ENCODE data around the gene MLC1.

The MLC1 gene

DNA sequence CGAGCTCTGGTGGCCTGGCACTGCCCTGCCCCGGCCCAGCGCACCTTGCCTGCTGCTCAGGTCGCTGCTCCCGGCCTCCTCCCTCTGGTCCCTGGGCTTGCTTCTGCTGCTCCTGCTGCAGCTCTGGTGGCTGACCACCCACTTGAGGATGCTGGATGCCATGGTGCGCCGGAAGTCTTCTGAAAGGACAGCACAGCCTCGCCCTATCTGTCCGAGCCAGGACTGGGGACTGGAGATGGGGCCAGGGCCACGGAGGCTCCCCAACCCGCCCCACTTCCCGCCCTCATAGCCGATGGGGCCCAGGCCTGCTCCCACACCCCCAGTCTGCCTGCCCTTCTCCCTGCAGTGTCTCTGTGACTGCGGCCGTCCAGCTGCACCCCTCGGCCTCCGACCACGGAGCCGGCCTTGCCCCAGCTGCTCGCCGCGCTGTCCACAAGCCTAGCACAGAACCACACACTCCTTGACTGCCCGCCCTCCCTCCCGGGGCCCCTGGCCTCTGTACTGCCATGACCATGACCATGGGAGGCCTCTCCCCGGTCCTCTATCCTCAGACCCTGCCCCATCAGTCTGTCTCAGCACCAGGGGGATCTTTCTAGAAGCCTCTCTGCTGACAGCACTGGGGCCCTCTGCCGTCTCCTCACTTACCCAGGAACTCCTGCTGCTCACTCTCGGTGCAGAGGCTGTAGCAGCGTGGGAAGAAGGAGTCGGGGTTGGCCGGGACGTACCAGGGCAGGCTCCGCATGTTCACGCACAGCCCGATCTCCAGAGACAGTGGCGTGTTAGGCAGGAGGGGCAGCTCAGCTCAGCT lies 39.8 kb downstream of the MLC1 start:
- H3K4me3 Mint-ChIP-seq = no peak overlapping the region
- H3K4me1 Mint-ChIP-seq = peaks cover 11% of the 10 kb centered on the region
- H3K27ac Mint-ChIP-seq = no peak overlapping the region
- no peaks in the 10 kb centered on the region for H3K9me3 Mint-ChIP-seq
- no peaks in the 10 kb centered on the region for H3K36me3 Mint-ChIP-seq
- peaks cover 3% of the 10 kb centered on the region for H3K27me3 Mint-ChIP-seq

DNA sequence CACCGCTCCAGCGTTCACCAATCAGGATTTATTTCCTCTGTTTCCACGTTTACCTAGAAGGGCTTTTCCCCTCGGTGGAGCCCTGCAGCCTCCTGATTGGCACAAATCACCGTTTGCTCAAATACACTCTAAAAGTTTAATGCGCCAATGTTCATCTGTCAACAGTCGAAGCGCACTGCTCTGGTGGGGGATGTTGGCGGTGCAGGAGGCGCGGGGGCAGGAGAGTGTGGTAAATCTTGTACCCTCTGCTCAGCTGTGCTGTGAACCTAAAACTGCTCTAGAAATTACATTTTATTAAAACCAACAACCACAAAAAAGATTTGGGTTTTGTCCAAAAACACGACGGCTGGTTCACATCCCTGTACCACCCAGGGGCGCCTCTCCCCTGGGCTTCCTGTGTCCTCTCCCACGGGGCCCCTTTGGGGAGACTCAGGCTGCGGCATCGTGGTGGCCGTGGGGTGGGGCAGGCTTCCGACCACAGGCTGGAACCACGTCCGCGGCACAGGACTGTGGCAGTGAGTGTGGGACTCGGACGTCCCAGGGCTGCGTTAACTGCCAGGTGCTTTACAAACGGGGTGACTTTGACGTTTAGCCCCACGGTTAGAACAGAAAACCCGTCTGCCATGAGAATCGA lies 40.6 kb downstream of the MLC1 start:
- H3K36me3 Mint-ChIP-seq = no peaks in the 10 kb centered on the region
- no peak overlapping the region for H3K27ac Mint-ChIP-seq
- H3K4me3 Mint-ChIP-seq = no peak overlapping the region
- peaks cover 3% of the 10 kb centered on the region for H3K27me3 Mint-ChIP-seq
- no peaks in the 10 kb centered on the region for H3K9me3 Mint-ChIP-seq
- H3K4me1 Mint-ChIP-seq = peaks cover 11% of the 10 kb centered on the region

DNA sequence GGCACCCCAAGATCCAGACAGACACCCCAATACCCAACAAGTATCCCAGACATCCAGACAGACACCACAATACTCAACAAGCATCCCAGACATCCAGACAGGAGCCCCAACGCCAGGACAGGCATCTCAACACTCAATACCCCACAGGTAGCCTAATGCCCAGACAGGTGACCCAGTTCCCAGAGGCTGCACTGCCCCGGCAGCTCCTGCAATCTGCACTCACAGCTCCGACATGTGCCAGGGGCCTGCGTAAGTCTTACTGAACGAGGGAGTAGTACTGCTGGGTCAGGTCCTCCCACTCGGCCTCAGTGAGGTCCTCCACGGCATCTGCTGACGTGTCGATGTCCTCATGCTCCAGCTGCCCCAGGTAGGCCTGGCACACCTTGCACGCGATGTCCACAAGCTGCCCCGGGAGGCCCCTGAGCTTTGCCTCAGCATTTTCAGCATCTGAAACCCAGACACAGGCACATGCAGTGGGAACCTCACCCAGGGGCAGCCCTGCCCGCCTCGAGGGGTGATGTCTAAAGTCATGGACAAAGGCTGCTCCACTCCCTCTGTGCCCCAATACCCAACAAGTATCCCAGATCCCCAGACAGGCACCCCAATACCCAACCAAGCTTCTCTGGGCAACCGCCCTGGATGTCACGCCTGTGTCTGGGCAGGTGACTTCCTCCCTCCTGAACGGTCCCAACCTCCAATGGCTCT lies 43.7 kb downstream of the MLC1 start:
- no peaks in the 10 kb centered on the region for H3K9me3 Mint-ChIP-seq
- peaks cover 3% of the 10 kb centered on the region for H3K27me3 Mint-ChIP-seq
- H3K4me1 Mint-ChIP-seq = peaks cover 11% of the 10 kb centered on the region
- H3K27ac Mint-ChIP-seq = no peak overlapping the region
- H3K36me3 Mint-ChIP-seq = peaks cover 1% of the 10 kb centered on the region
- H3K4me3 Mint-ChIP-seq = no peak overlapping the region

DNA sequence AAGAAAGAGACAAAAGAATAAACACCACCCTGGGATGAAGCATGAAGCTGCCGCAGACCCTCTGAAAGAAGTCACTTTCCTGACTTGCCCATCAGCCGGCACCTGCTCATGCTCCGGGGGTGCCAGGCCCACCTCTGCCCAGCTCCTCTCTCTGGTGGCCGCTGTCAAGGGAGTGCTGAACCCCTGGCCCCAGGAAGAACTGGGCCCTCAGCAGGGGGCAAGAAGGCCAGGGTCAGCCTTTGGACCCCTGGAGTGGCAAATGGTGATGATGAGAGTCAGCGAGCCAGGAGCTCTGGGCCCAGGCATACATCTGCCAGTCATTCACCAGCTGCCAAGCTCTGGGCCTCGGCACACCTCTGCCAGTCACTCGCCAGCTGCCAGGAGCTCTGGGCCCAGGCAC lies 44.5 kb downstream of the MLC1 start:
- Mint-ChIP-seq H3K9me3 (no peaks in the 10 kb centered on the region), H3K4me1 (peaks cover 11% of the 10 kb centered on the region), H3K36me3 (peaks cover 1% of the 10 kb centered on the region), H3K4me3 (no peak overlapping the region), H3K27me3 (peaks cover 3% of the 10 kb centered on the region), H3K27ac (no peak overlapping the region)

DNA sequence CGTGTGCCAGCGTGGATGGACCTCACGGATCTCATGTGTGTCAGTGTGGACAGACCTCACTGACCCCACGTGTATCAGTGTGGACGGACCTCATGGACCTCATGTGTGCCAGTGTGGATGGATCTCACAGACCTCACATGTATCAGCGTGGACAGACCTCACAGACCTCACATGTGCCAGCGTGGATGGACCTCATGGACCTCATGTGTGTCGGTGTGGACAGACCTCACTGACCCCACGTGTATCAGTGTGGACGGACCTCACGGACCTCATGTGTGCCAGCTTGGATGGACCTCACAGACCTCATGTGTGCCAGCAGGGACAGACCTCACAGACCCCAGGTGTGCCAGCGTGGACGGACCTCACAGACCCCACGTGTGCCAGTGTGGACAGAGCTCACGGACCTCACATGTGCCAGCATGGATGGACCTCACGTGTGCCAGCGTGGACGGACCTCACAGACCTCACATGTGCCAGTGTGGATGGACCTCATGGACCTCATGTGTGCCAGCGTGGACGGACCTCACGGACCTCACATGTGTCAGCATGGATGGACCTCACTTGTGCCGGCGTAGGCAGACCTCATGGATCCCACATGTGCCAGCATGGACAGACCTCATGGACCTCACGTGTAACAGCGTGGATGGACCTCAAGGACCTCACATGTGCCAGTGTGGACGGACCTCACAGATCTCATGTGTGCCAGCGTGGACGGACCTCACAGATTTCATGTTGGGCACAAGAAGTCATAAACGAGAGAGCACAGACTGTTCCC lies 45.4 kb downstream of the MLC1 start:
- no peak overlapping the region for H3K4me3 Mint-ChIP-seq

DNA sequence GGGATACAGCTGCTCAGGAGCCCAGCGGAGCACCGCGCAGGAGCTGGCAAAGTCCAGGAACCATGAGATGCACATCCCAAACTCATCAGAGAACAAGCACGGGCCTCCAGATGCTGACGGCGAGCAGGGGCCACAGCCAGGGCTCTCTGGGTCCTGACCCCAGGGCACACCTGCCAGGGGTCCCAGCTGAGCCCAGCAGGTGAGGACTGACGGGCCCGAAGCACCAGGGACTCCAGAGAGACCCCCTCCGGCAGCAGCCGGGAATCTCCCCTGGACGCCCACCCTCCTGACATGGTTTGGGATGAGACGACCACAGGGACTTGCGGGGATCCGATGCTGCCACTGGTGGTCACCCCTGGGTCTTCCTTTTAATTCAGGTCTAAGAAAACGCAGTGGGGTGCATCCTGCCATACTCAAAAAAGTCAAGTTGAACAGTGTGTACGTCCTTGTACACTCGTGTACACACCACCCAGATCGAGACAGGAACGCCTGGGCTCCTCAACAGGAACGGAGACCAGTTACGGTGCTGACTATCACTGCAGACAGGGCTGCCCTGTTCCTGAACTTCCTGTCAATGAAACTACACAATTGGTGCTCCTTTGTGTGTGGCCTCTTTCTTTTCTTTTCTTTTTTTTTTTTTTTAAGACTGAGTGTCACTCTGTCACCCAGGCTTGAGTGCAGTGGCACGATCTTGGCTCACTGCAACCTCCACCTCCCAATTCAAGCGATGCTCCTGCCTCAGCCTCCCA lies 49.1 kb downstream of the MLC1 start:
- Mint-ChIP-seq H3K27ac (no peak overlapping the region), H3K36me3 (peaks cover 1% of the 10 kb centered on the region), H3K9me3 (no peaks in the 10 kb centered on the region), H3K4me3 (no peak overlapping the region), H3K4me1 (no peaks in the 10 kb centered on the region), H3K27me3 (peaks cover 3% of the 10 kb centered on the region)

More for the DNA sequence above, 45.4 kb downstream of the MLC1 start:
- Mint-ChIP-seq H3K9me3 (no peaks in the 10 kb centered on the region), H3K36me3 (peaks cover 1% of the 10 kb centered on the region), H3K27ac (no peak overlapping the region), H3K4me1 (peaks cover 10% of the 10 kb centered on the region), H3K27me3 (peaks cover 3% of the 10 kb centered on the region)

DNA sequence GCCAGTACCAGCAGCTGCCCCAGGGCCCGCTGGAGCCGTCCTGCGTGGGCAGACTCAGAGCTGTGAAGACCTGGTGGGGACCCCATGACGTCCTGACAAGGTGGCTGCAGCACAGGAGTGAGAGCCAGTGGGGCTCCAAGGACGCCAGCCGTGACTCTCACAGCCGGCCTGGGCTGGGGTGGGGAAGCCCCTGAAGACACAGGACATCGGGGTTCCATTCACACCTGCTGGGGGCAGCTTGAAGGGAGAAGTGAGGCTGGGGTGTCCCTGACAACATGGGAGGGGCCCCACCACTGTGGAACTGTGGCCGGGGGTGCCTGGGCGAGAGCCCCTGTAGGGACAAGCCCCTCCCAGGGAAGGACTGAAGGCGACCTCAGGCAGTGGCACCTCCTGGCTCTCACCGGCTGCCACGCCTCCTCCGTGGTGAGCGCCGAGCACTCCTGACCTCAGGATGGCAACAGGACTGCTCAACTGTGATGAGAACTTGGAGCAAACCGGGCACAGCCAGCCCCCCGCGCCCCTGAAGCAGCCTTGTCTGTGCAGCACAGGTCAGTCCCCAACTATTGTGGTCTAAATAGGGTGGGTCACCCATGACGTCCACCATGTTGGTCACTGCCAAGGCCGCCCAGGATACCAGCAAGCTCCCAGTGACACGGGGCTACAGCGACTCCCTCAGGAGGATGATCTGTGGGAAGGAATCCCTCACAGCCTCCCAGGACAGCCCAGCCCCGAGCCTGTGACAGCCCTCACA lies 49.9 kb downstream of the MLC1 start:
- no peaks in the 10 kb centered on the region for H3K9me3 Mint-ChIP-seq
- no peaks in the 10 kb centered on the region for H3K4me1 Mint-ChIP-seq
- H3K4me3 Mint-ChIP-seq = no peak overlapping the region
- peaks cover 1% of the 10 kb centered on the region for H3K36me3 Mint-ChIP-seq
- peaks cover 3% of the 10 kb centered on the region for H3K27me3 Mint-ChIP-seq
- no peak overlapping the region for H3K27ac Mint-ChIP-seq

DNA sequence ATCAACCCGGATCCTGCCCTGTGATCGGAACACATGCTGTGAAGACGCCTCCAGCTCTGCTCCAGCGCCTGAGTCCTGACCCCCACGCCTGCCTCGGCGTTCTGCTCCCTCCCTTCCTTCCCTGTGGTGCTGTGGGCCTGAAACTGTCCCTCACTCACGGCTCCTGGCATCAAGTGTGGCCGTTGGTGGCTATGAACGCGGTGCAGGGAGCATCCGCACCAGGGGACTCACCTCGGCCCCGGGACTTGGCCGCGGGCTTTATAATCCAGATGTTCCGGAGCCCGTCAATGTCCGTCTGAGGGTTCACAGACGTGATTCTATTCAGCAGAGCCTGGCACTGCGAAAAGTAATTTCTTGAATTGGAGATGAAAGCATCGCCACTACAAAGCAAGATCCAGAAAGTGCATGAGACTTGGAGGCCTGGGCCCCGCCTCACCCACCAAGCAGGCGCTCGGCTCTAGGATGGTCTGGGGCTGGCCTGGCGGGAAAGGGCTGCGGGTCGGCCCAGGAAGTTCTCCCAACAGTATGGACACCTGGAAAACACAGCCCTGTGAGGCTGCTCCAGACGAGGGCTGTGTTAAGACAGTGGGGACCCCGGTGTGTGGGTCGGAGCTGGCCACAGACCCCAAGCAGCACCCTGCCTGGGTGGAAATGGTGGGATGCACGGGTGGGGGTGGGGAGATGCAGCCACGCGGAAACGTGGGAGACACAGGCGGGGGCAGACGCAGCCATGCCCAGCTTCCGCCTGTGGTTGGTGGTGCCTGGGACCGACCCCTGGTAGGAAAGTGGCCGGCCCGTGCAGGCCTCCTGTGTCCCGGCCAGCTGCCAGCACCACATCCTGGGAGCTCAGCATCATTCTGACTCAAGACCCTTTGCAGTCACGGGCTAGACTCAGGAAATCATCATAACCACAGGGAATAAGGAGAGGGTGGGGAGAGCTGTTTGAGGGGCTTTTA lies 50.8 kb downstream of the MLC1 start:
- Mint-ChIP-seq H3K27me3 (peaks cover 3% of the 10 kb centered on the region), H3K4me3 (no peak overlapping the region)

DNA sequence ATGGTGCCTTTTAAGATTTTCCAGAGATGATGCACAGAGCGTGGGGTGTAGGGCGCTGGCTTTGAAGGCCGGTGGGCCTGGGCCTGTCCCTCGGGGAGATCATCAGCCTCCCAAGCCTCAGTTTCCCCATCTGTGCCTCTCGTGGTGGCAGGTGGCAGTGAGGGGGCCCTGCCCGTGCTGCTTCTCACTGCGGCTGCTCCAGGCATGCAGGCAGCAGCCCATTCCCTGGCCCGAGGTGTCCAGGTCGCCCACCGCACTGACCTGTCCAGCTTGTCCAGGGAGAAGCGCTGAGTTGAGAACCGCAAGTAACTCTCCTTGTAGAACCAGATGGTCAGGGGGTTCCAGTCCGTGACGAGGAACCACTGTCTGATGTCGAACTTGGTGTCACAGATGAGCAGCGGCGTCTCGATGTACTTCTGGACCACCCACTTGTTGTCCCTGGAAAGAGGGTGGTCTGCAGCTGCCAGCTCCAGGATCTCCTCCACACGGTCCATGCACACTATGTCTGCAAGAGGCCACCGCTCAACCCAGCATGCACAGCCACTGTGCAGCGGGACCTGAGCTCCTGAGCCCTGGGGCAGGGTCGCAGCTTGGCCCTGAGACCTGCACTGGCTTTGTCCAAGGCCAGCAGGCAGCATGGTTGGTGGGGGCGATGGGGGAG lies 52.2 kb downstream of the MLC1 start:
- H3K27me3 Mint-ChIP-seq = peaks cover 3% of the 10 kb centered on the region
- H3K4me3 Mint-ChIP-seq = no peak overlapping the region
- no peaks in the 10 kb centered on the region for H3K9me3 Mint-ChIP-seq
- no peak overlapping the region for H3K27ac Mint-ChIP-seq
- peaks cover under 1% of the 10 kb centered on the region for H3K4me1 Mint-ChIP-seq
- H3K36me3 Mint-ChIP-seq = no peaks in the 10 kb centered on the region

More for the DNA sequence above, 50.8 kb downstream of the MLC1 start:
- Mint-ChIP-seq H3K4me1 (no peaks in the 10 kb centered on the region), H3K27ac (no peak overlapping the region), H3K9me3 (no peaks in the 10 kb centered on the region), H3K36me3 (peaks cover 1% of the 10 kb centered on the region)

DNA sequence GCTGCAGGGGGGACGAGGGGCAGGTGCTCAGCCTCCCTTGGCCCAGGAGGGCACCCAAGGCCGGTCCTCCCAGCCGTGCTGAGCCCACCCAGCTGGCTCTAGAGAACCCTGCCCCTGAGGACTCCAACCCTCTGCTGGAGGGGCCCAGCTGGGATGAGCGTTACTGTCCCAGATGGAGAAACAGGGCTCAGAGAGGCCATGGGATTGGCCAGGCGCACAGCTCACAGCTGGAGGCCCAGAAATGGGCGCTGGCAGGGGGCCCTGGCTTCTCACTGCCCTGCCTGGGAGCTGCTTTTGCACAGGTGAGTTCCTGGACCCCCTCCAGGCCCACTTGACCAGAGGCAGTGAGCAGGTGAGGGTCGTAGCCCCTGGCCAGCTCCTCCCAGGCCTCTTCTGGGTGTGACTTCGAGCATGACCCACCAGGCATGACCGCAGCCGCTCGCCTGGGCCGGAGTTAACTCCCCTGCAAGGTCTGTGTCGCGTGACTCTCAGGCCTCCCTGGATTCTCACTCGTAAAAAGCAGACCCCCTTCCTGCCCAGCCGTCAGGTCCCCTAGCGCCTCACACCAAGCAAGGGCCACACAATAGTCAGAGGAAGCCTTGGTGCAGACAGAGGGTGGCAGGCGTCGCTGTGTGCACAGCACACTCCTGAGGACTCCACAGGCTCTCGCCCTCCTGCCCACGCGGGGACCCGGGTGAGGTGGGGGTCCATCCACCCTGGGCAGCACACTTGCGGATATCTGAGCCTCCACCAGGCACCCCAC lies 52.9 kb downstream of the MLC1 start:
- no peak overlapping the region for H3K27ac Mint-ChIP-seq
- no peak overlapping the region for H3K4me3 Mint-ChIP-seq
- peaks cover 3% of the 10 kb centered on the region for H3K27me3 Mint-ChIP-seq
- H3K36me3 Mint-ChIP-seq = no peaks in the 10 kb centered on the region
- peaks cover 9% of the 10 kb centered on the region for H3K4me1 Mint-ChIP-seq
- H3K9me3 Mint-ChIP-seq = no peaks in the 10 kb centered on the region

DNA sequence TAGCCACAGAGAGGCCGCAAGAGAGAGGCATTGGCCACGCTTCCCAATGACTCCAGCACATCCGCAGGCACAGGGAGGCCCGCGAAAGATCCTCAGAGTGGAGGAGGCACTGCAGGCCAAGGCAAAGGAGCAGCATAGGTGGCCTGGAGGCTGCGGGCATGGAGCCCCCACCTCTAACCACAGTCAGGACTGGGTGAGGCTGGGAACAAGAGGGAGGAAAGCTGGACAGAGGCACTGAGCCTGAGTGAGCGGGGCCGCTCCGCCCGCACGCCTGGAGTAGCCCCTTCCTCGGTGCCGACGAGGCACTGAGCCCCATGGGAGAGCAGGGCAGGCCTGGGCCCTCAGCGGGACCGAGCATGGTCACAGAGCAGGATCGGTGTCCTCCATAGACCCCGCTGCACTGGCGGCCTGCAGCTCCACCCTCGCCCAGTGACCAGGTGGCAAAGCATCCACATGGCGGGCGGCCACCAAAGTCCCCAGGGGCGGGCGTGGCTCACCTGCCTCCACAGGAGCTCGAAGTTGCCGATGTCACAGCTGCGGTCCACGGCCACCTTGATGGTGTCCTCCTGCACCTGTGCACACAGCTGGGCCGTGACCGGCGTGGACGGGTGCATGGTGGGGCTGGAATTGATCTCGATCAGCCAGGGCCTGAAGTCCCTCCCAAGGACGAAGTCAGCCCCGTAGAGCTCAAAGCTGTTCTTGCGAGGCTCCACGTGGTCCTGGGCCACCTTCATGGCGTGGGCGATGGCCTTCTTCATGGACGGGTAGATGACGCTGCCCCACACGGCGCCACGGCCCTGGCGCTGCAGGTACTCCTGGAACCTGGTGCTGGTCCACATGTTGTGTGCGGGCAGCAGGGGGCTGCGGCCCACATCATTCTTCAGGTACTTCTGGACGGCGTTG lies 53.8 kb downstream of the MLC1 start:
- Mint-ChIP-seq H3K9me3 (no peaks in the 10 kb centered on the region), H3K27ac (no peak overlapping the region), H3K36me3 (no peaks in the 10 kb centered on the region), H3K4me3 (no peak overlapping the region), H3K4me1 (peaks cover 9% of the 10 kb centered on the region), H3K27me3 (peaks cover 3% of the 10 kb centered on the region)
